OCI-LY1 (cell line): Measurements from ENCODE around the gene HLCS.

Experiments used
- CTCF ChIP-seq: fragments of 200-600 bp; sonication (generic), shearing (Covaris generic); IDR thresholded peaks from 2 replicates; pipeline ENCODE4 v1.5.1; 2017; ENCODE audit warnings: mild to moderate bottlenecking, antibody characterized with exemption, low read length, moderate library complexity, mixed read lengths
- EZH2 ChIP-seq: fragments of 200-600 bp; sonication (generic), shearing (Covaris generic); IDR thresholded peaks from 2 replicates; pipeline ENCODE4 v1.8.0; 2017; ENCODE audit warnings: borderline replicate concordance, mixed run types, mild to moderate bottlenecking, antibody characterized with exemption, low read length, moderate library complexity, mixed read lengths

- TF ChIP-seq CTCF, result no peak
- TF ChIP-seq EZH2, result no peak
These were observed 263.3 kb downstream of the HLCS start for GRCh38 chr21:36703123-36703522.
